GM12875 (cell line): ENCODE data around the gene C16orf96.

ENCODE experiments used
- H3K4me3 ChIP-seq: one replicate; pipeline ENCODE4 v1.5.1; 2011; ENCODE audit warnings: low read depth, low read length, control low read depth
- TF ChIP-seq, protein P1 (sequence below): IDR thresholded peaks from 2 replicates; pipeline ENCODE4 v1.5.1; 2011; ENCODE audit warnings: low read depth, mild to moderate bottlenecking, control low read depth, inconsistent platforms, low read length, moderate library complexity, borderline replicate concordance; ENCODE audit not compliant: insufficient read depth

The C16orf96 gene

DNA sequence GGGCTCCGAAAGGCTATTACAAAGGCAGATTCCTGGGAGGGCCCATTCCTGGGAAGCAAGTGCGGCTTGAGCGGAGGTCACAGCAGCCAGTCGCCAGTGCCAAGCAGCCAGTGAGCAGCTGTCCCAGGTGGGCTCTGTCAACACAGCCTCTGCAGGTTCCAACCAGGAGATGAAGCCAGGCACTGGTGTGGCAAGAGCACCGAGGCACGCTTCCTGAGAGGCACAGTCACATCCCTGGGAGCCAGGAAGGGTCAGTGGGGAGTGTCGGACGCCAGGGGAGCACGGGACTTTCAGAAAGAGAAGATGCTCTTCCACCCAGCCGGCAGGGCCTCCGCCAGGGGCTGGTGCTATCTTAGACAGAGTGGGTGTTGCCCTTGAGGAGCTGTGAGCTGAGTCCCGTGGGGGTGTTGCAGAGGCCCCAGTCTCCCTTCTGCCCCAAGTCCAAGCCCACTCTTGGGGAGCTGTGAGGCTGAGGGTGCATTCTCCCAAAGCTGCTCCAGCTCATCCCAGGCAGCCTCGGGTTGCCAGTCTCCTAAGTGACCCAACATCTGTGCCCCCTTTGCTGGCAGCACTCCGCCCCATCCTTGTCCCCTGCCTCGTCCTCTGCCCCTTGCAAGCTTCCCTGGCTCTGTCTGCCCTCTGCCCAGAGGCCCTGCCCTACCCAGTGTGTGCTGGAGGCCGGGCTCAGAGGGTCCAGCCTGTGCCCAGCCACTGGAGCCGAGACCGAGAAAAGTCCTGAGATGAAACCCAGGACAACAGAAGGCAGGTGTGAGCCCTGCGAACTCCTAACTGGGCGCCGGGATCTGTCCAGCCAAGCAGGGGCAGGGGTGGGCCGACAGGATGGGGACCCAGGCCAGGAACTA lies 51.9 kb downstream of the C16orf96 start:
- no peak overlapping the region for H3K4me3 ChIP-seq
- TF ChIP-seq, protein P1, sequence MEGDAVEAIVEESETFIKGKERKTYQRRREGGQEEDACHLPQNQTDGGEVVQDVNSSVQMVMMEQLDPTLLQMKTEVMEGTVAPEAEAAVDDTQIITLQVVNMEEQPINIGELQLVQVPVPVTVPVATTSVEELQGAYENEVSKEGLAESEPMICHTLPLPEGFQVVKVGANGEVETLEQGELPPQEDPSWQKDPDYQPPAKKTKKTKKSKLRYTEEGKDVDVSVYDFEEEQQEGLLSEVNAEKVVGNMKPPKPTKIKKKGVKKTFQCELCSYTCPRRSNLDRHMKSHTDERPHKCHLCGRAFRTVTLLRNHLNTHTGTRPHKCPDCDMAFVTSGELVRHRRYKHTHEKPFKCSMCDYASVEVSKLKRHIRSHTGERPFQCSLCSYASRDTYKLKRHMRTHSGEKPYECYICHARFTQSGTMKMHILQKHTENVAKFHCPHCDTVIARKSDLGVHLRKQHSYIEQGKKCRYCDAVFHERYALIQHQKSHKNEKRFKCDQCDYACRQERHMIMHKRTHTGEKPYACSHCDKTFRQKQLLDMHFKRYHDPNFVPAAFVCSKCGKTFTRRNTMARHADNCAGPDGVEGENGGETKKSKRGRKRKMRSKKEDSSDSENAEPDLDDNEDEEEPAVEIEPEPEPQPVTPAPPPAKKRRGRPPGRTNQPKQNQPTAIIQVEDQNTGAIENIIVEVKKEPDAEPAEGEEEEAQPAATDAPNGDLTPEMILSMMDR, result no peak

DNA sequence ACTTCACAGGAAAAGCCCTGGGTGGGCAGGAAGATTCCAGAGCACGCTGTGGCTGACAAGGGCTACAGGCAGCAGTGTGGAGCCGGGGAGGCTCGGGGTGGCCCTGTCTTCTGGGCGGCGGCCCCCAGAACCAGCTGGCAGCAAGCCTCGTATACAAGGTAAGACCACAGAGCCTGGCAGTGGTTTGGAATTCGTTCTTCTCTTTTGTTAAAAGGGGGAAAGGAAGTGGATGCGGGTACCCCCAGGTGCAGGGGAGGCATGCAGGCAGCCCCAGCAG lies 52.5 kb downstream of the C16orf96 start:
- H3K4me3 ChIP-seq, result no peak overlapping the region

DNA sequence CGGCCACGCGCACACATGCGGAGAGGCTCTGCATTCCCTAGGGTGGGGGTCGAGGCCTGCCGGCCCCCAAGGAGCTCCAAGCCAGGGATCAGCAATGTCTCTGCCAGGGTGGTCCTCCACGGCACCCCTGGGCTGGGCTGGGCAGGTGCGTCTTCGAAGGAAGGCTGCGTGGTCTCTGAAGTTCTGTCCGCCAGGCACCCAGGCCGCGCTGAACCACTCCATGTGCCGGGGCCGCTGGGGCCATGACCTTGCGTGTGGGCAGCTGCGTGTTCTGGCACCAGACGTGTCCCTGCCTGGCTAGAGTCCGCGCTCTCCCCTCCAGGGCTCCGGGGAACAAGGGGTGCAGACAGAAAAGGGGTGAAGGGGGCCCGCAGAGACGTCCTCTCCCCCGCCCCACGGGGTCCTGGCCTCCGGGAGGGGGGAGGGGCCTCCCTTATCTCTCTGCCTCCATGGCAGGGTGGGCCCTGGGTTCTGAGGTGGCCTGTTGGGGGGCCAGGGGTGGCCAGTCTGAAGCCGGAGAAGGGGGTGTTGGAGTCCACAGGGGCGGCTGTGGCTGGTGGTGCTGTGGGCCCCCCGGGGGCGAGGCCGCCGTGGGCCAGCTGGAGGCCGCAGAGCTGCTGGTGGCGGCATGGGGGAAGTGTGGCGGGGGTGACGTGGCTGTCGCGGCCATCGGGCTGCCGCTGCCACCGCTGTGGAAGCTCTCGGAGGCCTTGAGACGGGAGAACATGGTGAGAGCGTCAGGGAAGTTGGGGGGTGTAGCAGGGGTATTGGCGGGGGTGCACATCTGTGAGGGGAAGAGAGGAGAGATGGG lies 53.3 kb downstream of the C16orf96 start:
- TF ChIP-seq, protein P1, result no peak
- no peak overlapping the region for H3K4me3 ChIP-seq

More for the DNA sequence above, 52.5 kb downstream of the C16orf96 start:
- TF ChIP-seq, protein P1, result no peak

DNA sequence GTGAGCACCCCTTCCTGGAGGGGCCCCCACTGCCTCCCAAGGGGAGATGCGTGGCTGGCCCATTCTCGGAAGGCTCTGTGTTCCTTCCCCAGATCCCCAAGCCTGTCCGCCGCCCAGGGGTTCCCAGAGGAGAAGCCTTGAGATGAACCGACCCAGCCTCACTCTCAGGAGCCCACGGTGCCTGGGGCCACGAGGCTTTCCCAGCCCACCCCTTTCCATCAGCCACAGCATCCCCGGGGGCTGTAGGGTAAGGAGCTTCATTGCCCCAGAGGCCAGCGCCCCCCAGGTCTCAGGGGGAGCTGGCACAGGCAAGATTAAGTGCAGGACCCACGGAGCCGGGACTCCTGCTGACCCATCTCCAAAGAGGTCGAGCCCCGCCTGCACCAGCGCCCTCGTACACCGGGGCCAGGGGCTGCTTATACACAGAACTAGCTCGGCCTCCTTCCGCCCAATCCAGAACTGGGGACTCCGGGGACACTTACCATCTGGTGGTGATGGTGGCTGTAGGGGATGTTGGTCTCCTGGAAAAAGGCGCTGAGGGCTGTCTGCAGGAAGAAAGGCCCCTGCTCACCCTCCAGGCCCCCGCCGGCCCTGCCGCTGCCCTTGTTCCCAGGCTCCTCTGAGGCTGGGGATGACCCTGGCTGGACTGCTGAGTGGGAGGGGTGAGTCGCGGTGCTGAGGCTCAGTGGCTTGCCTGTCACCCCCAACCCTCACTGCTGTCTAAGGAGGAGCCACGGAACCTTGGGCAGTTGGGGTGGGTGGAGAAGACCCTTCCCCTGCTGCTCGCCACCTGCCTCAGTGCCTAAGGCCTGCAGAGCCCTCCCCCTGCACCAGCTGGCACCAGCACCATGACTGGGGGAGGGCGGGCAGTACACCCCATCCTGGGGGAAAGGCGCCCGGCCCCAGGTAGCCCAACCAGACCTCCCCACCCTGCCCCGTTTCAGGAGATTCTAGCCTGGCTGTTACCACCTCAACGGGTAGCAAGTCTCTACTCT lies 54.2 kb downstream of the C16orf96 start:
- TF ChIP-seq, protein P1, result no peak
- no peak overlapping the region for H3K4me3 ChIP-seq

DNA sequence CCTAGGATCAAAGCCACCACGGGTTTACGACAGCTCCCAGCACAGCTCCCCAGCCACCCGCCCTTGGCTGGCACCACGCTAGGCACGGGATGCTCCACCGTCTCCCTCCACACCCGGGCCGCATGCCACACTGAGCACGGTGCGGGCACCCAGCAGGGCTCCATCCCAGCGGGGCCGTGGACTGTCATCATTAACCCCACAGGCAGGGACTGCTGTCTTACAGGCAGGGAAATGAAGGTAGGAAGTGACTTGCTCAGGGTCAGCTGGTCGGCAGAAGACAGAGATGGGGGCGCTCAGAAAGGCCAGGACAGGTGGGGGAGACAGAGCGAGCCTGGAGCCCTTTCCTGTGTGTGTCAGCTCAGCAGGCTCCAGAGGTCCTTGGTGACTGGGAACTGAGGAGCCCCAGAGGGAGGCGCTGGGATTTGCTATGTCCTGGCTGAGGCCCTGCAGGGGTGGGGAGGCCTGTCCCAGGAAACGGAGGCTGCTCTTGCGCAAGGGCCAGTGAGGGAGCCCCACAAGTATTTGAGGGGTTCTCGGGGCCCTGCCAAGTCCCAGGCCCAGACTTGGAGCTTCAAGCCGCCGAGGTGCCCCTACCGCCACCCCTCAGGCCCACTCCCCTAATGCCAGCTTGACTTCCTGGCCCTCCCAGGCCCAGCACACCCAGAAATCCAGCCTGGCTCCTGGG lies 55.3 kb downstream of the C16orf96 start:
- TF ChIP-seq, protein P1, result no peak

DNA sequence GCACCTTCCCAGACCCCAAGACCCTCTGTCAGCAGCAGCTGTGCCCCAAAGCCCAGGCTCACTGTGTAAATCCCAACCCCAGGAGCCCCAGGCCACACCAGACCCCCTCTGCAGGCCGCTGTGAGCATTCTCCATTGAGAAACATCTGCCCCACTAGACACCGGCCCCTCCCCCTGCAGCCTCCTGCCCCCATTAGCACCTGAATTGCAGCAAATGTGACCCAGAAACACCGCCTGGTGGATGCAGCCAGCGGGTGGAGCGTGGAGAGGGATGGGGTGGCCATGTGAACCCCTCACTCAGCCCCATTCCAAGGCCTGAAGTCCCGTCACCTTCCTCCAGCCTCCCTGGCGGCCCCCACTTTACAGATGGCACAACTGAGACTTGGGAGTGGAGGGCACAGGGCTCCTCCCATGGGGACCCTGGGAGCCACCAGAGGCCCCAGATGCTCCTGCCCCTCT lies 56.4 kb downstream of the C16orf96 start:
- no peak overlapping the region for H3K4me3 ChIP-seq
- TF ChIP-seq, protein P1, result no peak

More for the DNA sequence above, 55.3 kb downstream of the C16orf96 start:
- H3K4me3 ChIP-seq, result no peak overlapping the region
